GM19351 (cell line): ENCODE data around the gene ADORA3.

Experiments
- ATAC-seq: cut with Tn5 transposase; IDR thresholded peaks from one replicate; pipeline ENCODE4 v1.9.1; 2021; ENCODE audit warnings: mild to moderate bottlenecking, moderate library complexity; ENCODE audit not compliant: unreplicated experiment

ADORA3 gene

GRCh38 chr1:111509997-111510375, 6.6 kb upstream of the ADORA3 start:
- ATAC-seq, result no peak

DNA sequence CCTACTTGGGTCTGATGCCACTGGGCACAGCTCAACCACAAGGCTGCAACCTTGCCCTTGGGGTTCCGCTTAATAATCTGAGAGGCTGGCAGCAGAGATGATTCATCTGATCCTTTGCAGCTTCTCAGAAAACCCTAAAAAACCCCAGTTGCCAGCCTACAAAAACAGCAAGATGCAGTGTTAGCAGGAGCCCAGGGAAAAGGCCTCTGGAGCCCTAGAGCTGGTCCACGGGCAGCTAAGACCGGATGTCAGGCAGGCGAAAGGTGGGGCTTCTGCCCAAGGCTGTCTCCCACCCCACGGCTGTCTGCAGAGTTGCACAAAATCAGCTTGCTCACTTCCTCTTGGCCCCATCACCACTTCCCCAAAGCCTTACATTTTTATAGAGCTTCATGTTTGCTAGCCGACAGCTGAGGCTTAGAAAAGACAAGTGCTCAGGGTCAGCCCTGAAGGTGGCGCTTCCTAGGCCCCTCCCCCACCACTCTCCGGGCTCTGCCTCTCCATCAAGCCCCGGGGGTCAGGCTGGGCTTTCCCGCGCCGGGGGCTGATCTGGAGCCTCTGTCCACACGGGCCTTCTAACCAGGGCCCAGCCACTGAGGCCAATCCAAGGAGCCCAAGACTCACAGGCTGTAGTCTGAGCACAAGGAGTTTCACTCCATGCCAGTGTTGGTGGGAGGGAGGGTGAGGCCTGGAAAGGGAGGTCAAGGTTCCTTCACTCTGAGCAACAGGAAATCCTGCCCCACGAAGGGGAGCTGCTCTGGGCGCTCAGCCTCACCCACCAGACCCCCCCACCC, 4.2 kb upstream of the ADORA3 start:
- peak; percentile 55 for ATAC-seq

- ATAC-seq, result no peak
Measured at GRCh38 chr1:111506561-111506960, 3.1 kb upstream of the ADORA3 start.

- ATAC-seq, result peak; percentile 68
Measured at GRCh38 chr1:111505641-111506119, 2.2 kb upstream of the ADORA3 start.

DNA sequence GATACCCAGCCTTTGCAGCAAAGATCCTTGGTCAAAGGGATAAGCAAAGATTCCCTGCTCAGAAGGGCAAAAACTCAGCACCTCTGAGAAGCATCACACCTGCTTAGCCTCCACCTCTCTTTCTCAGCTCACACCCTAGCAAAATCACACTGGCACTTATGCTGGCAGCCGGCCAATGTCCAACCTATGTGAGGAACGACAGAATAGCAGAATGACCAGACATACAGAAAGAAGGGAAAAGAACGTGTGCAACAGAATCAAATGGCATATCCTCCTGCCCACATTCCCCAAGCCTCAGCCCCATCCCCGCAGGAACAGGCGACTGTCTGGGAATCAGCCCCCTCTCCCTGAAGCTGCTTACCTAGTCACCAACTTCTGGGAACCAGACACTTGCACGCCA, 664 bp upstream of the ADORA3 start:
- ATAC-seq, result no peak

DNA sequence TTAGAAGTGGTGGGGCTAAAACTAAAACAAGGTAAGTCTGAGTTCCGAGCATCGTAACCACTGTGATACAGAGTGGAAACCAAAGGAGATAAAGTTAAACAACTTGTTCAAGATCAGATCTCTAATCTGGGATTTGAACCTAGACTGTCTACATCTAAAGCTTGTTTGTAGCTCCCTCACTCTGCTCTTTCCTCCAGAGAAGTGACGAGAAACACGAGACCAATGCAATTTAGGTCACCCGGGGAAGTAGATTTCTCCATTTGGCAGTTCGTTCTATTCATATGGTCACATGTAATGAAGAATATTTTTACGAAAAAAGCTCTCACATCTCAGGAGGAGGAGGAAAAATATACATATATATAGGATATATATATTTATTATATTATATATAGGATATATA, 1.8 kb downstream of the ADORA3 start:
- ATAC-seq, result no peak

DNA sequence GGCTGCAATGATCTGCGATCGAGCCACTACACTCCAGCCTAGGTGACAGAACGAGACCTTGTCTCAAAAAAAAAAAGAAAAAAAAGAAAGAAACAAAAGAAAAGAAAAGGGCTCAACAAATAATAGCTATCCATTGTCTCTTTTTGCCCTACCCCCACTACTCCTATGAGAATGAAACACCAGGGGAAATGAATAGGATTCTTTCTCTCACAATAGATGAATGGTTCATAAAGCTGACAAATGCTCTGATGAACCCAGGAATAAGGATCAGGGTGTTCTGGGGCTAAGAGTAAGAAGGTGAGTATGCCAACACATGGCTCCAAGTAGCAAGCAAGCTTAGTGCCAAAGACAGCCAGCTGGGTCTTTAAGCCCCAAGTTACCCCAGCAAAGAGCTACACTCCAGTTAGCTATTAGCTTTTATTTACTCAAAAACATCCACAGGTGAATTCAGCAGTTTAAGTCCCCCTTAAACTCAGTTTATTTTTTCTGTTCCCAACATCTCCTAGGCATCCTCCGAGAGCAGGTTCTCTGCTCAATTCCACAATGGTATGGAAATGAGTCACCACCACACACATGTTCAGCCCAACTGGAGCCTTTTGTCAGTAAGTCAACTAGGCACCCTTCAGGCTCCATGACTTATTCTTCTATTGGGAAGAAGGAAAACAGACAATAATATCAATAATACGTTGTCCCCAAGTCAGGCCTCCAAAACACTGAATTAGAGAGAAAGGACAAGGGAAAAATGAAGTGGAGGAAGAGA, 4.2 kb downstream of the ADORA3 start:
- no peak for ATAC-seq

DNA sequence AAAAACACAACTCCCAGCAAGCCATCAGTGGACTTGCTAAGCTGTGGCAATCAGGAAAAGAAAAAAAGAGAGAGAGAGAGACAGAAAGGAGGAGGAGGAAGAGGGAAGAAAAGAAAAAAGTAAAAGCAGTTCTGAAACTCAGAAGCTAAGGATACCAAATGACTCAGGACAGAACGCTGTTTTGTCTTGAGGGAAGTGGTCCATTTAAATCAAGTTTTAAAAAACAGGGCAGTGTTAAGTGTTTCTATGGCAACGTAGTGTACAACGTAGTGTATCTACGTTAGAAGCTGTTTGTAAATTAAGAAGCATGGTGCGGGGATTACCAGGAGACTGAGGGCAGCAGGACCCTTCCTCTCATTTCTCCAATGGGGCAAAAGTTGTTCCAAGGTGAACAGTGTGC, 5.8 kb downstream of the ADORA3 start:
- ATAC-seq, result no peak

- no peak for ATAC-seq
Measured at GRCh38 chr1:111496398-111496797, 7.0 kb downstream of the ADORA3 start.

DNA sequence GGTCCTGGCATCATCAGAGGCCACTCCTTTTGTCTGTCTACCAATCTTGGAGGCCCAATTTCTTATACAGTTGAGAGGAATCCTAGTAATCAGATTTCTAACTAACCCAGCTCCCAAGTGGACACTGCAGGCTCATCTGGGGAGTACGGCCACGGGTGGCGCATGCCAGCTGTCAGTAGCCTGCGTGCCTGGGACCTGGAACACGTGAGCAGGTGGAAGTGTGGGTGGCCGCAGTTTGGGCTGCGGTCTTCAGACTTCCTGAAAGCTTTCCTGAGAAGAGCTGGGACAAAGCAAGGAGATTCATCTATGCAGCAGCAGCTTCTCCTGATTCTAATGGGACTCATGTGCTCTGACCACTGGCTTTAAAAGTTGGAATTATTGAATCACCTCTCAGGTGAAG, 12.4 kb downstream of the ADORA3 start:
- no peak for ATAC-seq

DNA sequence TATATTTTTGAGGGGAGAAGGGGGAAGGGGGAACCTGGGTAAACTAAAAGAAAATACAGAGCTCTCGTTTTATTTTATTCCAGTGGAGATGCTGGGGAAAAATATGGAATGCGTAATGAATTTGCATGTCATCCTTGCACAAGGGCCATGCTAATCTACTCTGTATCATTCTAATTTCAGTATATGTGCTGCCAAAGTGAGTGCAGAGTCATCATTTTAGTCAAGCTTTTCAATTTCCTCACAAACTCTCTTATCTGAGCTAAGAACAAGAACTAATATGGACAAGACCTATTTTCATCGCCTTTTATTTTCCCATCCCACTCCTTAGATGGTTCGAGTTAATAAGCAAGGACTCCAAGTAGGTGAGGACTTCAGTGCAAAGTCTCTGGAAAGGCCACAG, 13.2 kb downstream of the ADORA3 start:
- no peak for ATAC-seq

DNA sequence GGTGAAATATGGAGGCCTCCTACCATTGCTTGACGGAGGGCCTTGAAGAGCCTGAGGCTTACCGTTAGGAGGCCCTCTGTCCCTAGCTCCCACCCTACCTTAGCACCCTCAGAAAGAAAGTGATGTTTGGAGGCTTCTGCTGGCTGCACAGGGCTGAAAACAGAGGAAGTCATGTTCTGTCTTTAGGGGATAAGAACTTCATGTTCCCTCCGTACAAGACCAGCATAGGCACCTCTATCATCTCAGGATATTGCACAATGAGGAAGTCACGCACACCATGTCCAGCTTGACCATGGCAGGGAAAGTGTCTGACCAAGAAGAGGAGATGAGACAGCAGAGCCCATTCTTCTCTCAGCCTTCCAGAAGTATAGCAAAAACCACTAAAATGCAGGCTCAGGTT, 13.8 kb downstream of the ADORA3 start:
- ATAC-seq, result no peak

DNA sequence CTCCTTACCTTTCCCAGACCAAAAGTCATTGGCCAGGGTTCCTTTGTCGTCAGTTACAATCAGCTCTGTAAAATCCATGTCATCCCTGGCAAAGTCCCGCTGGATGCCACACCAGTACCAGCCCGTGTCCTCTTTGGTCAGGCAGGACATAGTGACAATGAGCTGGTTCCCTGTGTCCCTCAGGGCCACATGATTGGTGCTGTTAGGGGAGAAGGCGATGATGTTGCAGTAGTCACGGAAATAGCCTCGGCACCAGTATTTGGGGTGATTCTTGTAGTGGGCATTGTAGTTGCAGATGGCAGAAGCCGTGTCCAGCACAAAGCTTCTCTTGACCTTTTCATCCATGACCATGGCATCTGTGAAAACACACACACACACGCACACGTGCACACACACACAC, 14.8 kb downstream of the ADORA3 start:
- ATAC-seq, result no peak

GRCh38 chr1:111487133-111487532, 16.3 kb downstream of the ADORA3 start:
- ATAC-seq, result no peak

DNA sequence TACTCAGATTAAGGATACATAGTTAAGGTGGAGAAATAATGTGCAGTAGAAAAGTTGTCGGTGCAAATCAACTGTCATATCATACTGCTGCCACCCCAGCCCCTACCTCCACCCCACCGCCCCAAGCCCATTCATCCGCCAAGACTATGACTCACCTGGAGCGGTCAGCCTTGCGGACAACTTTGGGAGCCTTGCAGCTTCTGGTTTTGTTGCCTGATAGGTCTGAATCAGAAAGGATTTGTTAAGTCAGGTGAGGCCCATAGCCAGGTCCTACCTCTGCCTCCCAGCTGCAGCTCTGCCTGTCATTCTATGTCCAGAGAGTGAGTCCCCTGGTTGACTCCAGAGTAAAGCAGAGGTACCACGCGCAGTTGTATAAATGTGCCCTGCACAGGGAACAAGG, 17.0 kb downstream of the ADORA3 start:
- ATAC-seq, result no peak

DNA sequence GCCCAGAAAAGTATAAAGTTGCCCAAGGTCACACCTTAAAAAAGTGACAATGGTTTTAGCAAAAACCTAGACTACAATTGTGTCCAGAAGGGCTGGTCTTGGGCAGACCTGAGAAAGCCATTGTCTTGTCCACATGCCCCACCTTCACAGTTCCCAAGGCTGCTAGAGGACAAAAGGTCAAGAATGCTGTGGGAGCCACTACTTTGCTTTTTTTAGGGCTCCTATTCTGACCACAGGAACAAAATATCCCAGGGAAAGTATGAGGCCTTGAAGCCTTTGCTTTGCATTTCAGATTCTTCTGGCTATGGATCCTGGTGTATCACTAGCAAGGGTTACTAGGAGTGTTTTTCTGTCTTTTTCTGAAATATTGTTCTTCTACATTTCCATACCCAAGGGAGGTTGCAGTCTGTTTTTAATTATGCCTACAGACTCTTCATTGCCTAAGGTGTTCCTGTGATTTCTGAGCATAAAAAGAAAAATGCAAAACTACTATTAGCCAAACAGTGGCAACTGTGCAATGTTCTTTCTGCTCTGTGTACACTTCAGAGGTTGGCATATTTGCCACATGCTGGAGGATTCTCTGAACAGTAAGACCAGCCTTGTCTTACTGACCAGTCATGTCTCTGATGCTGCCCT, 18.9 kb downstream of the ADORA3 start:
- ATAC-seq, result no peak

GRCh38 chr1:111483876-111484275, 19.6 kb downstream of the ADORA3 start:
- no peak for ATAC-seq

GRCh38 chr1:111483166-111483565, 20.3 kb downstream of the ADORA3 start:
- ATAC-seq, result no peak

DNA sequence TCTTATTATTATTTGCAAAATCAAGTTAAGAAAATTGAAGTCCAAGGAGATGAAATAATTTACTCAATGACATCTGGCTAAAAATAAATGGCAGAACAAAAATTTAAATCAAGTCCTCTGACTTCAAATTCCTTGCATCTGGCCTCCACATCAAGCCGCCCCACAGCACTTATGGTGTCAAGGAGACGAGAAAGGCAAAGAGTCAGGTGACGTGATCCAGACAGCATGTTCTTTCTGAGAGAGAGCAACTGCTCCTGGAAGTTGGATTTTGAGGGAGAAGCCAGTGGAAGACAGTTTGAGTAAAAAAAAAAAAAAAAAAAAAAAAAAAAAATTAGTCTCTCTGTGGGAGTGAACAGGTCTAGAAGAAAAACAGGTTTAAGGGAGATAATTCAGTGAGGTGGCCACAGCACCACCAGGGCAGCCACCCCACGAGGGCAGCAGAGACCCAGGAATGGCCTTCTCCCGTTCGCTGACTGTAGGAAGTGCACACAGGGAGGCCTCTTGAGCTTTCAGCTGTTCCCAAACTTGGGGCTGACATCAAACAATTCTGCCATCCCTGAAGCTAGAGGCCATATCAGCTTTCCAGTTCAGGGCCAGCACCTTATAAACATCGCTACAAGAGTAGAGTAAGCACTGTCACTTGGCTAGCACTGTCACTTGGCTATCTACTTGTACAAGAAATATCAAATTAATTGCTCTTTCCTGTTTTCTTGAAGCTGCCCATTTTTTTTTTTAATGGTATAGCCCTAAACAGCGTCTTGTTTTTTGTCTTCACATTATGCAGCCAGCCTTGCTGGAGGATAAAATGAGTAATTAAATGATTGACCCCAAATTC, 21.8 kb downstream of the ADORA3 start:
- ATAC-seq, result no peak

DNA sequence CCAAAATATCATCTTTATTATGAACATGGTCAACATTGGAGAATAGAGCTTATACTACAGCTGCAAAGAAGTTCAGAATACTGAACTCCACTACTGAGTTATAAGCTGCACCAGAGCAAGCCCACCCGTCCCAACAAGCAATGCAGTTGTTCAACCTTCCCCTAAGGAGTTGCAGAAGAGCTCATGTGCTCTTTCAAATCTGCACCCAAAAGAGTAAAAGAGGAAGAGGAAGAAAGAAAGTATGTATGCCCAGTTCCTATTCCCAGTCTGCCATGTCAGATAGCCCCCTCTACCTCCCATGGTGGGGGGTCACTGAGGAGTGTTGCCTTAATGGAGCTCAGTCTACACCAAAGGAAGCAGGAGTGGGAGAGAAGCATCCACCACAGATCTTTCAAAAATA, 22.8 kb downstream of the ADORA3 start:
- no peak for ATAC-seq

GRCh38 chr1:111476761-111477309, 26.6 kb downstream of the ADORA3 start:
- ATAC-seq, result peak; percentile 76
